Trophoblast cell (in vitro differentiated cells and primary cell): ENCODE measurements around the gene LRRC18.

ENCODE experiments used
- DNase-seq, 2 donors: peaks; one replicate each; pipeline ENCODE4 v3.0.0-alpha.2; 2016
- H2AFZ ChIP-seq: 2 replicates; pipeline ENCODE4 v1.6.1; 2013; ENCODE audit warnings: low read length, moderate library complexity, mild to moderate bottlenecking; ENCODE audit not compliant: insufficient read depth, poor library complexity
- H2AK5ac ChIP-seq: 2 replicates; pipeline ENCODE4 v1.6.1; 2013; ENCODE audit warnings: mild to moderate bottlenecking, low read length
- H2BK120ac ChIP-seq: 2 replicates; pipeline ENCODE4 v1.6.1; 2013; ENCODE audit warnings: low read length, mild to moderate bottlenecking, moderate library complexity; ENCODE audit not compliant: insufficient read depth, poor library complexity
- H2BK12ac ChIP-seq: 2 replicates; pipeline ENCODE4 v1.6.1; 2013; ENCODE audit warnings: mild to moderate bottlenecking, low read length, moderate library complexity
- H2BK5ac ChIP-seq: 2 replicates; pipeline ENCODE4 v1.6.1; 2013; ENCODE audit warnings: low read length, low read depth, moderate library complexity, mild to moderate bottlenecking; ENCODE audit not compliant: poor library complexity
- H3K14ac ChIP-seq: 2 replicates; pipeline ENCODE4 v1.6.1; 2013; ENCODE audit warnings: mild to moderate bottlenecking, low read length
- H3K18ac ChIP-seq: 2 replicates; pipeline ENCODE4 v1.6.1; 2013; ENCODE audit warnings: mild to moderate bottlenecking, low read length
- H3K23ac ChIP-seq: 2 replicates; pipeline ENCODE4 v1.6.1; 2013; ENCODE audit warnings: low read length
- H3K27ac ChIP-seq: 2 replicates; pipeline ENCODE4 v1.5.1; 2013; ENCODE audit warnings: low read depth, mild to moderate bottlenecking, inconsistent platforms, low read length, moderate library complexity
- H3K27me3 ChIP-seq: 2 replicates; pipeline ENCODE4 v1.6.1; 2013; ENCODE audit warnings: inconsistent platforms, mild to moderate bottlenecking, low read length, moderate library complexity; ENCODE audit not compliant: insufficient read depth
- H3K36me3 ChIP-seq, 2 experiments: 1 replicate in 1 of 2; 2 replicates in 1 of 2; pipeline ENCODE4 v1.6.1; 2013; ENCODE audit warnings: low read length in 2 of 2, mild to moderate bottlenecking in 2 of 2, moderate library complexity in 1 of 2; ENCODE audit not compliant: insufficient read depth in 2 of 2, control insufficient read depth in 1 of 2
- H3K4ac ChIP-seq: 2 replicates; pipeline ENCODE4 v1.6.1; 2013; ENCODE audit warnings: low read depth, mild to moderate bottlenecking, low read length, moderate library complexity
- H3K4me1 ChIP-seq, 2 experiments: 1 replicate in 1 of 2; 2 replicates in 1 of 2; pipeline ENCODE4 v1.6.1; 2013; ENCODE audit warnings: low read length in 2 of 2, mild to moderate bottlenecking in 2 of 2, moderate library complexity in 1 of 2; ENCODE audit not compliant: insufficient read depth in 2 of 2, control insufficient read depth in 1 of 2
- H3K4me2 ChIP-seq: 2 replicates; pipeline ENCODE4 v1.6.1; 2013; ENCODE audit warnings: inconsistent platforms, mild to moderate bottlenecking, low read length, moderate library complexity
- H3K4me3 ChIP-seq: 2 replicates; pipeline ENCODE4 v1.5.1; 2013; ENCODE audit warnings: mild to moderate bottlenecking, low read depth, low read length, inconsistent platforms
- H3K79me1 ChIP-seq: one replicate; pipeline ENCODE4 v1.6.1; 2013; ENCODE audit warnings: low read length
- H3K79me2 ChIP-seq: 2 replicates; pipeline ENCODE4 v1.6.1; 2013; ENCODE audit warnings: low read length, mild to moderate bottlenecking; ENCODE audit not compliant: control insufficient read depth, insufficient read depth, poor library complexity
- H3K9ac ChIP-seq: 2 replicates; pipeline ENCODE4 v1.6.1; 2013; ENCODE audit warnings: mild to moderate bottlenecking, low read length
- H3K9me3 ChIP-seq: 2 replicates; pipeline ENCODE4 v1.6.1; 2013; ENCODE audit warnings: low read depth, mild to moderate bottlenecking, control low read depth, inconsistent platforms, low read length; ENCODE audit not compliant: insufficient read depth
- H4K12ac ChIP-seq: 2 replicates; pipeline ENCODE4 v1.6.1; 2013; ENCODE audit warnings: low read depth, mild to moderate bottlenecking, low read length, moderate library complexity
- H4K8ac ChIP-seq: 2 replicates; pipeline ENCODE4 v1.6.1; 2013; ENCODE audit warnings: low read depth, mild to moderate bottlenecking, low read length, moderate library complexity
- H4K91ac ChIP-seq: one replicate; pipeline ENCODE4 v1.6.1; 2013; ENCODE audit warnings: low read depth, mild to moderate bottlenecking, low read length, moderate library complexity
- WGBS: extraction: QIAGEN DNeasy Blood & Tissue Kit; methylation state at CpG from one replicate; pipeline ENCODE4 v1.1.7; 2013; ENCODE audit warnings: missing lambda C conversion rate; ENCODE audit not compliant: insufficient read length, insufficient coverage; ENCODE audit errors: extremely low coverage; 5-methylcytosine and 5-hydroxymethylcytosine counted together

The LRRC18 gene

GRCh38 chr10:48926255-48926654 lies 13.4 kb downstream of the LRRC18 start:
- Histone ChIP-seq H2BK5ac (no peak overlapping the region), H4K91ac (no peak overlapping the region), H4K12ac (no peak overlapping the region), H3K79me2 (no peaks in the 10 kb centered on the region), H2BK120ac (no peak overlapping the region), H4K8ac (no peak overlapping the region), H3K27ac (no peak overlapping the region), H3K23ac (no peak overlapping the region), H3K4ac (no peak overlapping the region), H3K4me2 (no peak overlapping the region), H2AFZ (no peak overlapping the region), H3K14ac (no peak overlapping the region), H3K18ac (no peak overlapping the region), H3K9ac (no peak overlapping the region), H3K79me1 (no peaks in the 10 kb centered on the region), H3K27me3 (no peaks in the 10 kb centered on the region), H3K4me3 (no peak overlapping the region), H2AK5ac (no peak overlapping the region), H3K9me3 (no peaks in the 10 kb centered on the region), H3K36me3 (no peaks in the 10 kb centered on the region), H3K4me1 (peaks cover 0 to 4% of the 10 kb centered on the region in 2 experiments), H2BK12ac (no peak overlapping the region)
- no peak for DNase-seq
- no CpG with 5 or more reads among the region's 1 CpG for WGBS

- Histone ChIP-seq H3K4me2 (no peak overlapping the region), H3K9ac (no peak overlapping the region), H2BK5ac (no peak overlapping the region), H3K4me1 (no peaks in the 10 kb centered on the region), H3K23ac (no peak overlapping the region), H4K12ac (no peak overlapping the region), H3K27ac (no peak overlapping the region), H2AFZ (no peak overlapping the region), H3K27me3 (no peaks in the 10 kb centered on the region), H3K79me1 (no peaks in the 10 kb centered on the region), H3K4me3 (no peak overlapping the region), H4K91ac (no peak overlapping the region), H2BK120ac (no peak overlapping the region), H3K79me2 (no peaks in the 10 kb centered on the region), H3K4ac (no peak overlapping the region), H4K8ac (no peak overlapping the region), H3K9me3 (no peaks in the 10 kb centered on the region), H3K18ac (no peak overlapping the region), H3K36me3 (no peaks in the 10 kb centered on the region), H2BK12ac (no peak overlapping the region), H2AK5ac (no peak overlapping the region), H3K14ac (no peak overlapping the region)
- DNase-seq, result no peak
- no CpG with 5 or more reads among the region's 4 CpGs for WGBS
These were observed 14.7 kb downstream of the LRRC18 start for GRCh38 chr10:48924988-48925387.

GRCh38 chr10:48923748-48924147 lies 15.9 kb downstream of the LRRC18 start:
- H2BK120ac ChIP-seq, result no peak overlapping the region
- H4K91ac ChIP-seq, result no peak overlapping the region
- H3K18ac ChIP-seq, result no peak overlapping the region
- DNase-seq, result no peak
- no peaks in the 10 kb centered on the region for H3K27me3 ChIP-seq
- H3K79me1 ChIP-seq, result no peaks in the 10 kb centered on the region
- no peak overlapping the region for H4K8ac ChIP-seq
- H4K12ac ChIP-seq, result no peak overlapping the region
- no peak overlapping the region for H3K9ac ChIP-seq
- no peak overlapping the region for H2BK12ac ChIP-seq
- H3K9me3 ChIP-seq, result no peaks in the 10 kb centered on the region
- H3K4ac ChIP-seq, result no peak overlapping the region
- no peak overlapping the region for H3K14ac ChIP-seq
- H2AFZ ChIP-seq, result no peak overlapping the region
- no peak overlapping the region for H2BK5ac ChIP-seq
- no peak overlapping the region for H3K4me3 ChIP-seq
- H3K4me2 ChIP-seq, result no peak overlapping the region
- H2AK5ac ChIP-seq, result no peak overlapping the region
- no peak overlapping the region for H3K27ac ChIP-seq
- H3K23ac ChIP-seq, result no peak overlapping the region
- H3K4me1 ChIP-seq, result no peaks in the 10 kb centered on the region
- no peaks in the 10 kb centered on the region for H3K79me2 ChIP-seq
- no peaks in the 10 kb centered on the region for H3K36me3 ChIP-seq
- no CpG with 5 or more reads among the region's 3 CpGs for WGBS

- Histone ChIP-seq H4K8ac (no peak overlapping the region), H4K91ac (no peak overlapping the region), H2BK12ac (no peak overlapping the region), H3K4me2 (no peak overlapping the region), H4K12ac (no peak overlapping the region), H2BK5ac (no peak overlapping the region), H3K9me3 (no peaks in the 10 kb centered on the region), H3K4me1 (no peaks in the 10 kb centered on the region), H3K14ac (no peak overlapping the region), H3K18ac (no peak overlapping the region), H3K36me3 (no peaks in the 10 kb centered on the region), H3K79me1 (no peaks in the 10 kb centered on the region), H3K79me2 (no peaks in the 10 kb centered on the region), H3K27me3 (no peaks in the 10 kb centered on the region), H2AK5ac (no peak overlapping the region), H3K4me3 (no peak overlapping the region), H3K27ac (no peak overlapping the region), H3K23ac (no peak overlapping the region), H2BK120ac (no peak overlapping the region), H3K9ac (no peak overlapping the region), H2AFZ (no peak overlapping the region), H3K4ac (no peak overlapping the region)
- no CpG with 5 or more reads among the region's 14 CpGs for WGBS
- no peak for DNase-seq
These were observed 26.0 kb downstream of the LRRC18 start for GRCh38 chr10:48913674-48914073.
